NCI-H146 (cell line): ENCODE data around the gene ZNF566.

Experiments
- DNase-seq: peaks from one replicate; lab custom pipeline; 2025; lab: John Stamatoyannopoulos, UW

Gene ZNF566

DNA sequence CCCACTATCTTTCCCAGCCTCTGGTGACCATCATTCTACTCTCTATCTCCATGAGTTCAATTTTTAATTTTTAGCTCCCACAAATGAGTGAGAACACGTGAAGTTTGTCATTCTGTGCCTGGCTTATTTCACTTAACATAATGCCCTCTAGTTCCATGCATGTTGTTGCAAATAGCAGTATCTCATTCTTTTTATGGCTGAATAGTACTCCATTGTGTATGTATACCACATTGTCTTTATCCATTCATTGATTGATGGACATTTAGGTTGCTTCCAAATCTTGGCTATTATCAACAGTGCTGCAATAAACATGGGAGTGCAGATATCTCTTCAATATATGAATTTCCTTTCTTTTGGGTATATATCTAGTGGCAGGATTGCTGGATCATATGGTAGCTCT, 48.0 kb downstream of the ZNF566 start:
- no peak for DNase-seq

DNA sequence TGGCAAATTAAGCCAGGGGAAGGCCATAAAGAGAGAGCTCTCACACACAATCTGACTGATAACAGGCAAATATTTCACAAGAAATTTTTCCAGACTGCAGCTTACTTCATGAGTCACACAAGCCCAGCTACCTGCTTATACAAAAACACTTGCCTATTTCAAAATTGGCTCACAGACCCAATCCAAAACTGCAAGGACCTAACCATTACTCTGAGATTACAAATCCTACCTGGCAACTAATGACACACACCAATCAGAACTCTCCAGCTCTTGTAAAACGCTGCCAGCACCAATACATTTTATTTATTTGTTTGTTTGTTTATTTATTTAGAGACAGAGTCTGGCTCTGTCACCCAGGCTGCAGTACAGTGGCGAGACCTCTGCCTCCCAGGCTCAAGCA, 52.8 kb downstream of the ZNF566 start:
- DNase-seq = no peak

DNA sequence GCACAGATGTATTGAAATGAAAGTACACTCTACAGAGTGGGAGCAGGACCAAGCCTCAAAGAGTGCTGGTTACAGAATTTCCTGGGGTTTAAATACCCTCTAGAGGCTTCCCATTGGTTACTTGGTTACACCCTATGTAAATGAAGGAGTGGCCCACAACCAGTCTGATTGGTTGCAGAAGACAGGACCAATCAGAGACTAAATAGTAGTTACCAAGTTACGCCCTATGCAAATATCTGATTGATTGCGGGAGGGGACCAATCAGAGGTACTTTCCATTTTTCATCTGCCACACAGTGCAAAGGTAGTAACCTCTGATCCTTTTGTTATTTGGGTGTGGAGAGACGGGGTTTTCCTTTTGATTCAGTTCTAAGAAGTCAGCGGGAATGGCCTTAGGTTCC, 65.4 kb downstream of the ZNF566 start:
- no peak for DNase-seq

DNA sequence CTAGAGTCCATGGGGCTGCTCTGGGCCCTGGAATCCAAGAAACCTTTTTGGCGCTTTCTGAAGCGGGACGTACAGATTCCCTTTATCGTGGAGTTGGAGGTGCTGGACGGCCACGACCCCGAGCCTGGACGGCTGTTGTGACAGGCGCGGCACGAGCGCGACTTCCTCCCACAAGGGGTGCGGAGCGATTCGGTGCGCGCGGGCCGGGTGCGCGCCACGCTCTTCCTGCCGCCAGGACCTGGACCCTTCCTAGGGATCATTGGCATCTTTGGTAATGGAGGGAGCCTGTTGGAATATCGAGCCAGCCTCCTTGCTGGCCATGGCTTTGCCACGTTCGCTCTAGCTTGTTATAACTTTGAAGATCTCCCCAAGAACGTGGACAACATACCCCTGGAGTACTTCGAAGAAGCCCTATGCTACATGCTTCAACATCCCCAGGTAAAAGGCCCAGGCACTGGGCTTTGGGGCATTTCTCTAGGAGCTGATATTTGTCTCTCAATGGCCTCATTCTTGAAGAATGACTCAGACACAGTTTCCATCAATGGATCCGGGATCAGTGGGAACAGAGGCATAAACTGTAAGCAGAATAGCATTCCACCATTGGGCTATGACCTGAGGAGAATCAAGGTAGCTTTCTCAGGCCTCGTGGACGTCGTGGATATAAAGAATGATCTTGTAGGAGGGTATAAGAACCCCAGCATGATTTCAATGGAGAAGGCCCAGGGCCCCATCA, 67.4 kb downstream of the ZNF566 start:
- DNase-seq = no peak

DNA sequence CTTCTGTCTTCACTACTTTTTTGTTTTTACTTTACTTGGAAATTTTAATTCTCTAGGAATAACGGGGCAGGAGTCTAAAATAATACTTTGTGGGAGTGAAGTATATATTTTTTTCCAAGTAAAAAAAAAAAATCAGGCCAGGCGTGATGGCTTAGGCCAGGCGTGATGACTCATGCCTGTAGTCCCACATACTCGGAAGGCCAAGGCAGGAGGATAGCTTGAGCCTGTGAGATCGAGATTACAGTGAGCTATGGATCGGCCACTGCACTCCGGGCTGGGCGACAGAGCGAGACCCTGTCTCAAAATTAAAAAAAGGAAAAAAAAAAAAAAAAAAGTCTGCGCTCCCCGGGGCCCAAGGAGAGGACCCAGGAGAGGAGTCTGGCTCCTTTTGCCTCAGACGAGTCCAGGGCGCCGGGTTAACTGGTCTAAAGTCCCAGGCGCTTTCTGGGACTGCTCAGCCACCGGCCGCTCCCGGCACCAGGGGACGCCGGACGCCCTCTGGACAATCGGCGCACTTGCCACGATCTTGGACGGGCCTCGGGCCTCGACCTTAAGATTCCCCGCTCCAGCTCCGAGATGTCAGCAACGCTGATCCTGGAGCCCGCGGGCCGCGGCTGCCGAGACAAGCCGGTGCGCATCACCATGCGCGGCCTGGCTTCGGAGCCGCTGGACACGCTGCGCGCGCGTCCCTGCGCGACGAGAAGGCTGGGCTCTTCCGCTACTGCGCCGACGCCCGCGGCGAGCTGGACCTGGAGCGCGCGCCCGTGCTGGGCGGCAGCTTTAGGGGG, 68.2 kb downstream of the ZNF566 start:
- no peak for DNase-seq

DNA sequence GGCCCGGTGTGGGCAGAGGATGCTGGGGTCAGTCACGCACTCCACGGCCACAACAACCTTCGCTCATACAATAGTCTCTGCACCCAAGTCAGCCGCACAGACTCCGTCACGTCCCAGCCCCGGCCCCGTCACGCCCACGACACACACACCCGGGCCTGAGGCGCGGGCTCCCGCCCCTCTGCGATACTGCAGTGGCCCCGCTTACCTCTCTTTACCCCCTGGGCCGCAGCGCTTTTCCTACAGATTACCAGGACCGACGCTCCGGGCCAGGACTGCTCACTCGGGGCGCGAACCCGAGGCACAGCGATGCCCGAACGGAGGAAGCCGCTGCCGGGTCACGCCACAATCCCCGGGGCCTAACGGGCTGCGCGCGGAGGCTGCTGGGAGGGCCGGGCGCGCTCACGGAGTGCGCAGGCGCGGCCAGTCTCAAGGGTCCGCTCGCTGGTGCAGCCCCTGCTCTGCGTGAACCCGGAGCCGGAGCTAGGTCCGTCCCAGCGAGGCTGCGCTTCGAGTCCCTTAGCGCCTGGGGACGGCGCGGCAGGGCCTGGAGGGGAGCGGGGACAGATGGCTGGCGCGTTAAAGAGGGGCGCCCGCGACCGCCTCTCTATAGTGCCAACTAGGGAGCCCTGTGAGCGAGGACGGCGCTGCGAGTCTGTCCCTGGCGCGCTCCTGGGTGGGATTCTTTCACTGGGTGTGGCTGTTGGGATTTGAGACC, 70.9 kb downstream of the ZNF566 start, which contains the start of gene ZFP82:
ZFP82 (minus strand) TSS at position 358 of the 715 bp plus-strand sequence. CDS start 8,855 bp downstream, outside the sequence.
- DNase-seq = peak; percentile 78

DNA sequence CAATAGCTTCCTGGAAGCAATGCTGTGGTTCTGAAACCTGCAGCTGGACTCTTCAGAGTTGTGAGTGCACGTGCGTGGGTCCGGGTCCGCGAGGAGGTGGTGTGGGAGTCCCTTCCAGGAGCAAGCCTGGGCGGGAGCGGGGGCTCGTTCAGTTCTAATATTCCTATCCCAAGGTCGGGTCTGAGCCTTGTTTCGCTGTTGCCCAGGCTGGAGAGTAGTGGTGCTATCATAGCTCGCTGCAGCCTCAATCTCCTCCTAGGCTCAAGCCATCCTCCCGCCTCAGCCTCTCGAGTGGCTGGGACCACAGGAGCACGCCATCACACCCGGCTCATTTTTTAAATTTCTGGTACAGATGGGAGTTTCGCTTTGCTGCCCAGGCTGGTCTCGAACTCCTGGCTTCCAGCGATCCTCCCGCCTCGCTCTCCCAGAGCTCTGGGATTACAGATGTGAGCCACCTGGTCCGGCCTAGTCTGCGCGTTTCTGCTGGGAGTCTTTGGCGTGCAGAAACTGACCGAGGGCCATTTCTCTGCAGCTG, 71.5 kb downstream of the ZNF566 start:
- no peak for DNase-seq

DNA sequence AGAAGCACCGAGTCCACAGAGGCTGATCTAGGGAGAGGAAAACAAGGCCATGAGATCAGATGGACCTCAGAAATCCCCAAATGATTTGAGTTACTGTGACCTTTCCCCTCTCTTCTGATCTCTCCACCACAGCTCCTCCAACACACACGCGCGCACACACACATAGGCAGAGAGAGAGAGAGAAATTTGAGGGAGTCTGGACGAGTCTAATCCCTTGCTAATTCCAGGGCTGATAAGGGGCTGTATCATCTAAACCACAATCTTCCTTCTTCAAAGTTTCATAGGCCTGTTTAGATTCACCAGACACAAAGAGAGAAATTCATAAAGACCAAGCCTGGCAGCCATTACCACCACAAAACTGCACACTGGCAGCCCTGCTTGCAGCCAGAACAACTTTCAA, 79.5 kb downstream of the ZNF566 start:
- DNase-seq = no peak

DNA sequence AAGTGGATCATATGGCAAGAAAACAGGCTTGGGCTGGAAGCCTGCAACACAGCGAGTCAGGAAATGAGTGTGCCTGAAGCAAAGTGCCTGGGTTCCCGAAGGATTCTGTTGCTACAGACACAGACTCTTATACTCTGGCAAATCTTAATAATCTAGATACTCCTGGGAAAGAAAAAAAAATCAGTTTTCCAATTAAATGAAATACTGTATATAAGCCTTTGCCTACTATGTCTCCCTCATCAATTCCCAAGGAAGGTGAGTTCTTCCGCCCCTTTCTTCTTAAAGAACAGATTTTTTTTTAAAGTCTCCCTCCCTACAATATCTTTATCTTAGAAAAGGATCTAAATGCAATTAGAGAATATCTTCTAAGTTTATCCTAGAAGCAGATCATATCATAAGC, 81.3 kb downstream of the ZNF566 start:
- DNase-seq = no peak

DNA sequence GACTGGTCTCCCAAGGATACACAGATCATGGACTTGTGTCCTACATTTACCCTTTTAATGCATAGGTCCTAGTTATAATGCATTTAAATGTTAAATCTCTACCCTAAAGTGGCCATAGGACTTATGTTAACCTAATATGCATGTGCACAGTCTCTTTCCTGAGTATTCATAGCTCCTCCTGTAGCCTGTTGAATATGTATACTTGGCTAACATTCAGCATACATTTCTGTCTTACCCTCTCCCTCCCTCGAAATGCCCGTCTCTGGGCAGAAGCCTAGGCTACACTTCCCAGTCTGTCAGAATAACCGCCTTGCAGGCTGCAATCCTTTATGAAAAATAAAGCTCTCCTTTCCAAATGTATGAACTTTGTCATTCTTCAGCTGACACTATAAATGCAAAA, 84.9 kb downstream of the ZNF566 start:
- DNase-seq = no peak

DNA sequence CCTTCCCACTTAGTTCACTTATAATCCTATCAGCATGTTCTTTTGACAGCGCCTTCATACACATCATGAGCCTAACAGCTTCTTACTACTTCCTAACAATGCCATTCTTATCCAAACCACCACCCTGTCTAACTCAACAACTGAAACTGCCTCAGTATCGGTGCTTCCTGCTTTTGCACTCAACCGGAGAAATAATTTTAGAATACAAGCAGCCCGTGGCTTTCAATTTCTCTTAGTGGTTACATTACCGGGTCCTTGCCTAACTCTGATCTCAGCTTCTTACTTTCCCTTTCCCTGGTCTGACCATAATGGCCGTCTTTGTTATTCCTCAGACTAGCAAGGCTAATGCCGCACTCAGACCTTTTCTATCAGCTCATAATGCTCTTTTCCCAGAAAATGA, 87.9 kb downstream of the ZNF566 start:
- DNase-seq = no peak

DNA sequence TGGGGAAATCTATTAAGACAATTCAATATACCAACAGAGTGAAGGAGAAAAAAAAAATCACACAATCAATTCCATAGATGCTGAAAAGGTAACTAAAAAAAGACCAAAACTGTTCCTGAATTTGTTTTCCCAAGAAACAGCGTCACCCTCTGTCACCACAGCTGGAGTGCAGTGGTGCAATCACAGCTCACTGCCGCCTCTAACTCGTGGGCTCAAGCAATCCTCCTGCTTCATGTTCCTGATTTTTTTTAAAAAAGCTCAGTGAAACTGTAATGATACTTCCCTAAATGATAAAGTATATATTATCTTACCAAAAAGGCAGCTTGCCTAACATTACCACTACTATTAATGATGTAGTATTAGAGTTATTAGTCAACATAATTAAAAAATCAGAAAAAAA, 90.8 kb downstream of the ZNF566 start:
- no peak for DNase-seq
